HEK293T (cell line): ENCODE measurements around the gene KMT2C.
"Not testable (repeated sequence)": the region's sequence is repeated elsewhere in the genome, so short reads cannot be mapped to it uniquely, and the experiment has no call there.

Experiments
- ELF4 ChIP-seq: fragments of 450-650 bp; IDR thresholded peaks from 2 replicates; pipeline ENCODE4 v1.6.1; 2017; ENCODE audit warnings: antibody characterized with exemption
- FOXM1 ChIP-seq: fragments of 450-650 bp; IDR thresholded peaks from 2 replicates; pipeline ENCODE4 v1.6.1; 2017; ENCODE audit warnings: mild to moderate bottlenecking, borderline replicate concordance
- L3MBTL2 ChIP-seq: fragments of 450-650 bp; conservative IDR thresholded peaks from 2 replicates; pipeline ENCODE4 v1.6.1; 2016; ENCODE audit warnings: mild to moderate bottlenecking
- NFRKB ChIP-seq: fragments of 450-650 bp; IDR thresholded peaks from 2 replicates; pipeline ENCODE4 v1.6.1; 2016; ENCODE audit warnings: mild to moderate bottlenecking, moderate library complexity
- SUZ12 ChIP-seq: fragments of 450-650 bp; IDR thresholded peaks from 2 replicates; pipeline ENCODE4 v1.6.1; 2016; ENCODE audit warnings: mild to moderate bottlenecking
- TARDBP ChIP-seq: fragments of 450-650 bp; IDR thresholded peaks from 2 replicates; pipeline ENCODE4 v1.6.1; 2016
- TF ChIP-seq, protein P1 (sequence below): fragments of 450-650 bp; IDR thresholded peaks from 2 replicates; pipeline ENCODE4 v1.6.1; 2016

DNA sequence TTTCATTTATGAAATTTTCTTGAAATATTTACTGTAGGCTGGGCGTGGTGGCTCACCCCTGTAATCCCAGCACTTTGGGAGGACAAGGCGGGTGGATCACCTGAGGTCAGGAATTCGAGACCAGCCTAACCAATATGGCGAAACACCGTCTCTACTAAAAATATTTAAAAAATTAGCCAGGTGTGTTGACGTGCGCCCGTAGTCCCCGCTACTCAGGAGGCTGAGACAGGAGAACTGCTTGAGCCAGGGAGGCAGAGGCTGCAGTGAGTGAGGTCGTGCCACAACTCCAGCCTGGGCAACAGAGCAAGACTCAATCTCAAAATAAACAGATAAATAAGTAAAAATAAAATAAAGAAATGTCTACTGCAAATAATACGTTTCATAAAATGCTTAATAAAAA, 192.3 kb downstream of the KMT2C start:
- TF ChIP-seq L3MBTL2, FOXM1, SUZ12, TARDBP, ELF4, NFRKB: not testable (repeated sequence)
- TF ChIP-seq, protein P1, sequence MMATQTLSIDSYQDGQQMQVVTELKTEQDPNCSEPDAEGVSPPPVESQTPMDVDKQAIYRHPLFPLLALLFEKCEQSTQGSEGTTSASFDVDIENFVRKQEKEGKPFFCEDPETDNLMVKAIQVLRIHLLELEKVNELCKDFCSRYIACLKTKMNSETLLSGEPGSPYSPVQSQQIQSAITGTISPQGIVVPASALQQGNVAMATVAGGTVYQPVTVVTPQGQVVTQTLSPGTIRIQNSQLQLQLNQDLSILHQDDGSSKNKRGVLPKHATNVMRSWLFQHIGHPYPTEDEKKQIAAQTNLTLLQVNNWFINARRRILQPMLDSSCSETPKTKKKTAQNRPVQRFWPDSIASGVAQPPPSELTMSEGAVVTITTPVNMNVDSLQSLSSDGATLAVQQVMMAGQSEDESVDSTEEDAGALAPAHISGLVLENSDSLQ = not testable (repeated sequence)
